Stimulated activated CD4-positive, alpha-beta T cell treated with anti-CD3 and anti-CD28 coated beads, TNF-alpha, amount 100 ng/mL, for 48 hours (primary cell): ENCODE results near the gene FAM3D.
"Not testable (repeated sequence)": the region's sequence is repeated elsewhere in the genome, so short reads cannot be mapped to it uniquely, and the experiment has no call there.

Source experiments
- DNase-seq, 3 donors: peaks; one replicate each; pipeline ENCODE4 v3.0.0-alpha.2; 2020; ENCODE audit warnings: low read depth in 3 of 3

Gene FAM3D

DNA sequence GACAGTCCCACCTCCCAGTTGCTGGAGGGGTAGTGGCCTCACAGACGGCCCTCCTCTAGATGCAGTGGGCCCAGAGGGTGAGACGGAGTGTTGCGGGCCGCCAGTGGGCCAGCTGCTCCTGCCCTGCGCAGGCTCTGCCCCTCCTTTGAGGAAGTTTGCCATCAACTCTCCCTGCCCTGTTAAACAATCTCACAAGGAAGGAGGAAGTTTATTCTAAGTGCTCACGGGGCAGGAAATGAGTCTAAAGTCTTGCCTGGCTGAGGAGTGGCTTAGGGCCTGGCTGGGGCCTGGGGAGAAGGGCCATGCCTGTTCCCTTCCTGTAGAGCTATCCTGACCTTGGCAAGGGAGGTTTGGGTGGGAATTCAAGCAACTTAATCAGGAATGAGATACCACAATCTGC is at the start of gene FAM3D:
FAM3D (minus strand) TSS at position 92 of the 400 bp plus-strand sequence. CDS start 11,211 bp downstream, outside the sequence.
- no peak for DNase-seq

DNA sequence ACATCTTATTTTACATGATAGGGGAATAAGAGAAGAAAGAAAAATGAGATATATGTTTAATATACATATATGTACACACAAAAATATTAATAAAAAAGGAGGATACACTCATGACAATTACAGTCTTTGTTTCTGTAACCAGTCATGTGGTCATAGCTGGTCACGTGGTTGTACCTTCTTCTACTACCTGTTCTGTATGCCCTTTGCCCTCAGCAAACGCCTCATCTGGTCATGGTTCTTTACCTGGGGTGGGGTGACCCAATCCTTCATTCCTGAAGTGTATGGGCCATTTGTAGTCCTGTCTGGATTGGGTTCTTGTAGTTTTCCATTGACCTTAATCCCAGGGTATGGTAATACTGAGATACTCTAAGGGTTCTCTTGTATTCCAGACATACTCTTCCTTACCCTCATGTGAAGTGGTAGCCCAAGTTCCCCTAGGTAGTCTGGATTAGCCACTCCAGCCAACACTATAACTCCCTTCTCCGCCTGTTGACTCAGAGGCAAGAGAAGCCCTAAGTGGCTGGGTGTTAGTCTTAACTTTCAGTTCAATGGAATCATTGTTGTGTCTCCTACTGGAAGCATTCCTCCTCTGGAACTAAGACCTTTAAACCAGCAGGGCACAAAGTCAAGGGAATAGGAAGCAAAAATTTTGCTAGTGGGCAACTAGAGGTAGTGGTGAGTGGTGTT is 47.3 kb upstream of the FAM3D start:
- DNase-seq: no peak

DNA sequence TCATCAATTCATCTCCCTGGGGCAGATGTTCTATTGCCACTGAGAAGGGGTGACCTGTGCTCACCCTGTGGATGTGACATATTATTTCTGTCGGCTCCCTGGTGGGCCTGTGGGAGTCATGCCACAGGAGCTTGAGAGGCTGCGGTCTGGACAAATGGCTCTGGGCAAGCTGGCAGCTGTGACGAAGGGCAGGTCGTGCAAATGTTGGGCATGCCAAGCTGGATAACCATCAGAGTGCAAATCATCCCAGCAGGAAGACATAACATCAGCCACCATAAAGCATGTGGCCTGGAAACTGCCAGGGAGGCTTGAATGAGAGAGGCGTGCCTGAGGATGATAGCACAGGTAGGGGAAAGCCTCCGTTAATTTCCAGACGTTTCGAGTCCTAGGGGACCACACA is 45.3 kb upstream of the FAM3D start:
- no peak for DNase-seq

DNA sequence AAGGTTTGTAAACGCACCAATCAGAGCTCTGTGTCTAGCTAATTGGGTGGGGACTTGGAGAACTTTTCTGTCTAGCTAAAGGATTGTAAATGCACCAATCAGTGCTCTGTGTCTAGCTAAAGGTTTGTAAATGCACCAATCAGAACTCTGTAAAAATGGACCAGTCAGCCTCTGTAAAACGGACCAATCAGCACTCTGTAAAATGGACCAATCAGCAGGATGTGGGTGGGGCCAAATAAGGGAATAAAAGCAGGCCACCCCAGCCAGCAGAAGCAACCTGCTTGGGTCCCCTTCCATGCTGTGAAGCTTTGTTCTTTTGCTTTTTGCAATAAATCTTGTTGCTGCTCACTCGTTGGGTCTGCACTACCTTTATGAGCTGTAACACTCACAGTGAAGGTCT is 42.4 kb upstream of the FAM3D start:
- not testable (repeated sequence) for DNase-seq

- no peak for DNase-seq
Observed at GRCh38 chr3:58708116-58708791, 41.7 kb upstream of the FAM3D start.

- DNase-seq: no peak
Observed at GRCh38 chr3:58707390-58707930, 40.9 kb upstream of the FAM3D start.

GRCh38 chr3:58706395-58707167 is 40.0 kb upstream of the FAM3D start:
- no peak for DNase-seq

- no peak for DNase-seq
Observed at GRCh38 chr3:58704745-58705144, 38.2 kb upstream of the FAM3D start.

GRCh38 chr3:58704304-58704703 is 37.7 kb upstream of the FAM3D start:
- DNase-seq: not testable (repeated sequence)

DNA sequence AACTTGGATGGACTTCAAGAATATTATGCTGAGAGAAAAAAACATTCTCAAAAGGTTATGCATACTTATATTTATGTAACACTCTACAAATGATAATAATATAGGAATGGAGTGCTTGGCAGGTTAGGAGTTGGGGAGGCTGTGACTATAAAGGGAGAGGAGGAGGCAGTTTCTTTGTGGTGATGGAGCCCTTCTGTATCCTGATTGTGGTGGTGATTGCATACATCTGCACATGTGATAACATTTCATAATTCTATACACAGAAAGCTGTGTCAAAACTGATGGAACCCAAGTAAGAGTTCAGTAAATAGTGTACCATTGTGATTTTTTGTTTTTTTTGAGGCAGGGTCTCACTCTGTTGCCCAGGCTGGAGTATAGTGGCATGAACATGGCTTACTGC is 31.7 kb upstream of the FAM3D start:
- DNase-seq: no peak

GRCh38 chr3:58697561-58697960 is 31.0 kb upstream of the FAM3D start:
- DNase-seq: no peak

DNA sequence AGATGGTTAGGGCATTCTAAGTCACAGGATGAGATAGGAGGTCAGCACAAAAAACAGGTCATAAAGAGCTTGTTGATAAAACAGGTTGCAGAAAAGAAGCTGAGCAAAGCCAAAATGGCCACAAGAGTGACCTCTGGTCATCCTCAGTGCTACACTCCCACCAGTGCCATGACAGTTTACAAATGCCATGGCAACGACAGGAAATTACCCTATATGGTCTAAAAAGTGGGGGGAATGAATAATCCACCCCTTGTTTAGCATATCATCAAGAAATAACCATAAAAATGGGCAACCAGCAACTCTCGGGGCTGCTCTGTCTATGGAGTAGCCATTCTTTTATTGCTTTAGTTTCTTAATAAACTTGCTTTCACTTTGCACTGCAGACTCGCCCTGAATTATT is 30.2 kb upstream of the FAM3D start:
- DNase-seq: not testable (repeated sequence)

GRCh38 chr3:58696093-58696492 is 29.5 kb upstream of the FAM3D start:
- no peak for DNase-seq

DNA sequence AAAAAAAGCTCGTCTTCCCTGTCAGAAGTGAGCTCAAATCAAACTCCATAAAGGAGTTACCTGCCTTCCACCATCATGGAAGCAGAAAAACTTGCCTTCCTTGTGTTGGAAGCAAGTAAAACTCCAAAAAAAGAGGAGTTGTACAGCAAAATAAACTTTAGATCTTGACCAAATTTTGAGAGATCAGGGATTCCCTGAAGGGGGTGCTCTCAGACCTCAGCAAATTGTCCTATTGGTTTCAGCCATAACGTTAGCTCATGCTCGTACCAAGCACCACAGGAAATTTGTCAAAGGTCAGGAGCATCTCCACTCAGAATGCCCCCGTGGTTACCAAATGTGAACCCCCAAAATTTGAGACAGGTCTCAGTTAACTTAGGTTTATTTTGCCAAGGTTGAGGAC is 28.7 kb upstream of the FAM3D start:
- not testable (repeated sequence) for DNase-seq

DNA sequence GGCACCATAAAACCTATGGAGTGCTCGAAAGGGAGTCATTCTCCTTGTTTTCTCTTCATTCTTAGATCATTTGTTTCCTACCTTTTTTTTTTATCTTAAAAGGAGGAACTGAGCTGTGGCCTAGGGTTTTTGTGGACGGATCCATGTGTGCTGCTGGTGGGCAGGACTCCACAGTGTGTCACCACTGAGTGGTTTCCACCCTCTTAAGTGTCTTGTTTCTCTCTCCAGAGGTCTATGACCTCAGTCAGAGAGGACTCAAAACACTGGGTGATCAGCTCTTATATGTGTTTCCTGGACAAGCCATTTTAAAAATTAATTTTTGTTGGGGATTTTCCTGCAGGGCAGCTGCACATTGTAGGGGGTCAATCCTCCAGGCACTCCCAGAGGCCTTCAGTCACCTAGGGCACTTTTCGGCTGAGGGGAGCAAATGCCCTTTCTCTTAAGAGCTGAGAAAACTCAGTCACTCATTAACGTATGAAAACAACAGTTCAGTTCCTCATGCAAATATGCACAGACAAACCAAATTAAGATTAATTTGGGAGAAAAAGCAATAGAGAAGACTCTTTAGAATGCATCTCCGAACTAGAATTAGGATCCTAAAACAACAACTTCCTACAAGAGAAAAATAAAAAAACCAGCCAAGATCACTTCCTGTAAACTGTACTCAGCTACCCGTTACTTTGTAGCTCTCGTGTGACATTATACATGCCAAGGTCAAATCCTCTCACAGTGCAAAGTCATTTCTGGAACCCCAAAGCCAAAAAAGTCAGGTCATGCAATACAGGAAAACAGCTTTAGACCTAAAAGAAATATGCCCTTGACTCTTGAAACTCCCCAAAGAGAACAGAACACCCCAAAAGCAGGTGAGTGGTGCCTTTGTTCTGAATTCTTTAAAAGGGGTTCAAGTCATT is 27.6 kb upstream of the FAM3D start:
- DNase-seq: no peak

DNA sequence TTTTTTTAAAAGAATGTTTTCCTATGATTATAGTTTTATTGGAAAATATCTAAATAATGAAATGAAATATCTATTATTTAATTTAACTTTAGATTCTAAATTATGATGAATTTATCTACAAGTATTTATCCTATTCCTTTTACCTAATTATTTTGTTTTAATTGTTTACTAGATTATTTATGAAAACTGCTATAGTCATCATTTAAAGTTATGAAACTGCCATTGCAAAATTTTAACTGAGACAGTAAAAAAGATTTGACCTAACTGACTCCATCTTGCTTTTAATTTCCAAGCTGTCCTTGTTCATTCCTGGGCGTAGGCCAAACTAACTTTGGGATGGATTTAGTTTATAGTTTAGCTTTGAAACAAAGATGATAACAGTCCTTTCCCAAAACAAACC is 25.9 kb upstream of the FAM3D start:
- DNase-seq: no peak

GRCh38 chr3:58691997-58692396 is 25.4 kb upstream of the FAM3D start:
- DNase-seq: no peak

DNA sequence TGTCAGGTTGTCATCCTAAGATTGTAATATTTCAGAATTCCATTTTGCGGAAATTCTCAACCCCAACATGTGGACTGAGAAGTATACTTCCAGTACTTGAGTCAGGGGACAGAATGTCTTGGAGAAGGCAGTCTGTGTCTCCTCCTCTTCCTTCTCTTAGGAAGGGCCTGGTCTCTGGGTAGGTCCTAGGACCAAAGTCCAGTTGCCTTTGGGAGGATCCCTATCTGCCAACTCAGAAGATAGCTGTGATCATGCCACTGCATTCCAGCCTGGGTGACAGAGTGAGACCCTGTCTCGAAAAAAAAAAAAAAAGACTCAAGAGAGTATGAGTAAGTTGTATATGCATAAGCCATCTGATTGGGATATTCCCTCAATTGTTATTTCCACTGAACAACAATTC is 23.9 kb upstream of the FAM3D start:
- DNase-seq: no peak

- no peak for DNase-seq
Observed at GRCh38 chr3:58688574-58688973, 22.0 kb upstream of the FAM3D start.

DNA sequence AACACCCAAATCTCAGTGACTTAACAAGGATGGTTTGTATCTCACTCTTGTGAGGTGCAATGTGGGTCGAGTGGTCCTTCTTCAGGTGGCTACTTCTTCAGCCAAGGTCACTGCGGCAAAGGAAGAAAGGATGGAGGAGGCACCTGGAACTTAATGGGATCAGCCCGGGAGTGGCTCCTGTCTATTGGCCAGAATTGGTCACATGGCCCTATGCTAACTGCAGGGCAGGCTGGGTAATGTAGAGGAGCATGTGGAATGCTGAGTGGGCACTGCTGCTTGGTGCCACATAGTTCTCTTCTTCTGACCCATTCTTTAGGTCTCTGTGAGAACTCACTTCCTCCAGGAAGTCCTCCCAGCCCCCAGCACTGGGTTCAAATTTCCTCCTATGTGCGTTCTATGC is 20.3 kb upstream of the FAM3D start:
- no peak for DNase-seq

DNA sequence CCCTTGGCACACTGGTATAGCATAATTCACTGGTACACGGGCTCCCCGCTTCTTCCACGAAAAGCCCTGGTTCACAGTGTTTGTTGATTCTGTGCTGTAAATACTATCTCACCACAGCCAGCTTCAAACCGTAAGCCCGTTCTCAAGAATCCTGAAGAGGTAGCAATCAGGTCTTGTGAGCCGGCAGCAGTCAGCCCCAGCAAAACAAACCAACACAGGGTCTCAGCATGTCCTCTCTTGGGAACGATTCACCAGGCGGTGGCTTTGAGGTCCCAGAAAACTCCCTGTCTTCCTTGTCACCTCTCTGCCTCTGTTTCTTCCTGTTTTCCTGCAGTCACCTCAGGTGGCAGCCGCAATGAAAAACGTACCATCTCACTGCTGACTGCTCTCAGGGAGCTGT is 19.1 kb upstream of the FAM3D start:
- DNase-seq: no peak
